Measurements from ENCODE around the gene OR4K14. TPM values are rescaled to one million over a fixed set of nuclear protein-coding genes. Genes with fewer than 3 reads are reported as not detected.
"Not testable (repeated sequence)": the region's sequence is repeated elsewhere in the genome, so short reads cannot be mapped to it uniquely, and the experiment has no call there.

Gene OR4K14
- total and polyA plus RNA-seq, 3 donors from 2014 or later = 0.31 to 0.87 TPM; not detected in 1

DNA sequence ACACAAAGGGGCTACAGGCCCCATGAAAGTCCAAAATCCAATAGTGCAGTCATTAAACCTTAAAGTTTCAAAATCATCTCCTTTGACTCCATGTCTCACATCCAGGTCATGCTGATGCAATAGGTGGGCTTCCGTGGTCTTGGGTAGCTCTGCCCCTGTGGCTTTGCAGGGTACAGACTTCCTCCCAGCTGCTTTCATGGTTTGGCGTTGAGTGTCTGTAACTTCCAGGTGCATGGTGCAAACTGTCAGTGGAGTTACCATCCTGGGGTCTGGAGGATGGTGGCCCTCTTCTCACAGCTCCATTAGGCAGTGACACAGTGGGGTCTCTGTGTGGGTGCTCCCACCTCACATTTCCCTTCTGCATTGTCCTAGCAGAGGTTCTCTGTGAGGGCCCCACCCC lies 25.7 kb downstream of the OR4K14 start:
- intact Hi-C loops (cut with DNase I; ENCODE audit: low total_unique reads) = loop anchor here (10.0 kb wide), 1 partner anchor 59 kb away; the partner anchor contains the start of gene OR4K1
- DNase-seq = no peak

DNA sequence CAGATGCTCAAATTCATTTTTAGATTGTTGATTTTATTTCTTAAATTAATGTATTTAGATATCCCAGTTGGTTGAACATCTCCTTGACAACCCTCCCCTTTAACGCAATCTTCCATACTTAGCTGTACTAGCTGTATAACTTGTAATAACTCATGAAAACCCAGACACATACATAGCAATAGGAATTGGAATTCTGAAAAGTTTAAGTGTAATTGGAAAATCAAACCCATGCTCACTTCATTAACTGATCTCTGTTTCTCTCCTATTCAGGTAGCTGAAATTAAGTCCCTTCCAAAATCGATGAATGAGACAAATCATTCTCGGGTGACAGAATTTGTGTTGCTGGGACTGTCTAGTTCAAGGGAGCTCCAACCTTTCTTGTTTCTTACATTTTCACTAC lies 43.8 kb downstream of the OR4K14 start, which contains the start of gene OR4K15:
Gene OR4K15 (plus strand): TSS at position 301 of the 400 bp plus-strand sequence. CDS start 0 bp downstream, at position 301.
- WGBS, 2 donors = 87 to 95% methylated on average over 3 of the region's 3 CpGs
- TF ChIP-seq, protein P1, sequence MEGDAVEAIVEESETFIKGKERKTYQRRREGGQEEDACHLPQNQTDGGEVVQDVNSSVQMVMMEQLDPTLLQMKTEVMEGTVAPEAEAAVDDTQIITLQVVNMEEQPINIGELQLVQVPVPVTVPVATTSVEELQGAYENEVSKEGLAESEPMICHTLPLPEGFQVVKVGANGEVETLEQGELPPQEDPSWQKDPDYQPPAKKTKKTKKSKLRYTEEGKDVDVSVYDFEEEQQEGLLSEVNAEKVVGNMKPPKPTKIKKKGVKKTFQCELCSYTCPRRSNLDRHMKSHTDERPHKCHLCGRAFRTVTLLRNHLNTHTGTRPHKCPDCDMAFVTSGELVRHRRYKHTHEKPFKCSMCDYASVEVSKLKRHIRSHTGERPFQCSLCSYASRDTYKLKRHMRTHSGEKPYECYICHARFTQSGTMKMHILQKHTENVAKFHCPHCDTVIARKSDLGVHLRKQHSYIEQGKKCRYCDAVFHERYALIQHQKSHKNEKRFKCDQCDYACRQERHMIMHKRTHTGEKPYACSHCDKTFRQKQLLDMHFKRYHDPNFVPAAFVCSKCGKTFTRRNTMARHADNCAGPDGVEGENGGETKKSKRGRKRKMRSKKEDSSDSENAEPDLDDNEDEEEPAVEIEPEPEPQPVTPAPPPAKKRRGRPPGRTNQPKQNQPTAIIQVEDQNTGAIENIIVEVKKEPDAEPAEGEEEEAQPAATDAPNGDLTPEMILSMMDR (IDR thresholded peaks at IDR 0.05) = no peak
- no peak for TF ChIP-seq POLR2A (IDR thresholded peaks at IDR 0.05)

More for the DNA sequence above, 25.7 kb downstream of the OR4K14 start:
- Histone ChIP-seq H3K27ac (no peak overlapping the region), H3K36me3 (ENCODE audit: low read depth, missing control alignments) (no peaks in the 10 kb centered on the region), H3K4me1 (no peaks in the 10 kb centered on the region), H3K27me3 (no peaks in the 10 kb centered on the region), H3K4me3 (no peak overlapping the region), H3K9me3 (no peaks in the 10 kb centered on the region)
- 69 to 70% methylated on average over 2 of the region's 2 CpGs for WGBS, 2 donors
- TF ChIP-seq, protein P1 (IDR thresholded peaks at IDR 0.05) = no peak
- no peak for TF ChIP-seq POLR2A (IDR thresholded peaks at IDR 0.05)

DNA sequence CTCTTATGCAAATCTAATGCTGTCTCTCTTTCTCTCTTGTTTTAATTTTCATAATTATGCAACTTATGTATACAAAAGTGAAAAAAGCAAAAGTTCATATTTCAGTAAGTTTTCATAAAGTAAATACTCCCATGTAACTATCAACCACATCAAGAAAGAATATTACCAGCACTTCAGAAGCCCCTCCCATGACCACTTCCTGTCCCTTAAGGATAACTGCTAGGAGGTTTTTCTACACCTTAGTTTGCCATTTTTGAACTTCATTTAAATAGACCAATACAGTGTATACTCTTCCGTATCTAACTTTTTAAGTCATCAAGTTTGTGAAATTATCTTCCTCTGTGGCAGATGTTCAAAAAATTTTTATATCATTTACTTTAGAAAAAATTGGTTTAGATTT lies 44.3 kb downstream of the OR4K14 start:
- Histone ChIP-seq H3K4me3 (no peak overlapping the region), H3K4me1 (no peaks in the 10 kb centered on the region), H3K9me3 (no peaks in the 10 kb centered on the region), H3K36me3 (ENCODE audit: low read depth, missing control alignments) (no peaks in the 10 kb centered on the region), H3K27ac (no peak overlapping the region), H3K27me3 (no peaks in the 10 kb centered on the region)
- 69 to 77% methylated on average over 1 of the region's 1 CpG for WGBS, 2 donors
- no peak for DNase-seq
- TF ChIP-seq, protein P1 (IDR thresholded peaks at IDR 0.05) = no peak
- TF ChIP-seq POLR2A (IDR thresholded peaks at IDR 0.05) = no peak
- intact Hi-C loops (cut with DNase I; ENCODE audit: low total_unique reads) = no loop called here

More for the DNA sequence above, 43.8 kb downstream of the OR4K14 start, which contains the start of gene OR4K15:
- H3K9me3 ChIP-seq = no peaks in the 10 kb centered on the region
- H3K36me3 ChIP-seq (ENCODE audit: low read depth, missing control alignments) = no peaks in the 10 kb centered on the region
- H3K27ac ChIP-seq = no peak within 1 kb of the TSS
- DNase-seq = no peak
- no peak within 1 kb of the TSS for H3K4me3 ChIP-seq
- no peaks in the 10 kb centered on the region for H3K27me3 ChIP-seq
- no peaks in the 10 kb centered on the region for H3K4me1 ChIP-seq
- intact Hi-C loops (cut with DNase I; ENCODE audit: low total_unique reads) = no loop called here

DNA sequence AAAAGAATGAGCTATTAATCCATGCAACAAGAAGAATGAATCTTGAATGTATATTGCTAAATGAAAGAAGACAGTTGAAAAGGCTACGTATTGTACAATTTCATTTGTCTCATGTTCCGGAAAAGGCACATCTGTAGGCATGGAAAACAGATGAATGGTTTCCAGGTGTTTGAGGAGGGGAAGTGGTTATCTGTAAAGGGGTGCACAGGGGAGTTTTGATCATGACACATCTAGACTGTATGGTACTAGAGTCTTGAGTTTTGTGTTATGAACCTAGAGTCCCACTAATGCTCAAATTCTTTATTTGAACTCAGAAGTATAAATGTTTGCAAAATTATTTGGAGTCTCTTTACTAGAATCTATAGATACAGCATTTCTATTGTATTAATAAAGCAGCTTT lies 49.4 kb downstream of the OR4K14 start:
- H3K4me3 ChIP-seq; DNase-seq; H3K27ac ChIP-seq; H3K9me3 ChIP-seq; H3K4me1 ChIP-seq; H3K36me3 ChIP-seq (ENCODE audit: low read depth, missing control alignments); H3K27me3 ChIP-seq; intact Hi-C loops (cut with DNase I; ENCODE audit: low total_unique reads): not testable (repeated sequence)
- WGBS, 2 donors = 43 to 71% methylated on average over 2 of the region's 2 CpGs

Other genes with a start within 250 kb of the OR4K14 start
- under 1 TPM; 0.19 to 0.87 TPM for gene OR4M1, start 245.8 kb downstream of the OR4K14 start, total RNA-seq
- gene OR4M1, start 245.8 kb downstream of the OR4K14 start, polyA plus RNA-seq (ENCODE audit: insufficient read depth, low read depth, low replicate concordance) = not detected
- under 1 TPM in 1 of 2 donors, not detected in 1; 0.31 TPM for gene OR4N2, start 215.5 kb downstream of the OR4K14 start, total RNA-seq
- 1.7 TPM for gene OR4N2, start 215.5 kb downstream of the OR4K14 start, polyA plus RNA-seq (ENCODE audit: insufficient read depth, low read depth, low replicate concordance)
- gene OR4K2, start 144.2 kb downstream of the OR4K14 start, total RNA-seq = under 1 TPM in 1 of 2 donors, not detected in 1; 0.12 TPM
- gene OR4K2, start 144.2 kb downstream of the OR4K14 start, polyA plus RNA-seq (ENCODE audit: insufficient read depth, low read depth, low replicate concordance) = not detected
- gene OR4K5, start 98.7 kb downstream of the OR4K14 start, total RNA-seq = not detected
- not detected for gene OR4K5, start 98.7 kb downstream of the OR4K14 start, polyA plus RNA-seq (ENCODE audit: insufficient read depth, low read depth, low replicate concordance)
- not detected for gene OR4K1, start 88.4 kb downstream of the OR4K14 start, total RNA-seq
- gene OR4K1, start 88.4 kb downstream of the OR4K14 start, polyA plus RNA-seq (ENCODE audit: insufficient read depth, low read depth, low replicate concordance) = not detected
- gene OR4K15, start 43.7 kb downstream of the OR4K14 start, total RNA-seq = under 1 TPM in 1 of 2 donors, not detected in 1; 0.25 TPM
- not detected for gene OR4K15, start 43.7 kb downstream of the OR4K14 start, polyA plus RNA-seq (ENCODE audit: insufficient read depth, low read depth, low replicate concordance)
- gene OR4Q2, start 17.1 kb downstream of the OR4K14 start, total RNA-seq = not detected
- not detected for gene OR4Q2, start 17.1 kb downstream of the OR4K14 start, polyA plus RNA-seq (ENCODE audit: insufficient read depth, low read depth, low replicate concordance)
- under 1 TPM; 0.06 to 0.24 TPM for gene OR4K13, start 16.7 kb upstream of the OR4K14 start, total RNA-seq
- gene OR4K13, start 16.7 kb upstream of the OR4K14 start, polyA plus RNA-seq (ENCODE audit: insufficient read depth, low read depth, low replicate concordance) = not detected
- not detected for gene OR4L1, start 40.7 kb upstream of the OR4K14 start, total RNA-seq
- gene OR4L1, start 40.7 kb upstream of the OR4K14 start, polyA plus RNA-seq (ENCODE audit: insufficient read depth, low read depth, low replicate concordance) = not detected
- gene OR4K17, start 91.4 kb upstream of the OR4K14 start, total RNA-seq = under 1 TPM; 0.06 to 0.08 TPM
- gene OR4K17, start 91.4 kb upstream of the OR4K14 start, polyA plus RNA-seq (ENCODE audit: insufficient read depth, low read depth, low replicate concordance) = not detected
- not detected for gene OR4N5, start 119.5 kb upstream of the OR4K14 start, total RNA-seq
- gene OR4N5, start 119.5 kb upstream of the OR4K14 start, polyA plus RNA-seq (ENCODE audit: insufficient read depth, low read depth, low replicate concordance) = not detected
- not detected for gene OR11G2, start 171.6 kb upstream of the OR4K14 start, total RNA-seq
- not detected for gene OR11G2, start 171.6 kb upstream of the OR4K14 start, polyA plus RNA-seq (ENCODE audit: insufficient read depth, low read depth, low replicate concordance)
- gene OR11H6, start 204.4 kb upstream of the OR4K14 start, total RNA-seq = not detected
- gene OR11H6, start 204.4 kb upstream of the OR4K14 start, polyA plus RNA-seq (ENCODE audit: insufficient read depth, low read depth, low replicate concordance) = not detected
- gene OR11H7, start 209.7 kb upstream of the OR4K14 start, total RNA-seq = not detected
- not detected for gene OR11H7, start 209.7 kb upstream of the OR4K14 start, polyA plus RNA-seq (ENCODE audit: insufficient read depth, low read depth, low replicate concordance)
- gene OR11H4, start 220.0 kb upstream of the OR4K14 start, total RNA-seq = under 1 TPM in 1 of 2 donors, not detected in 1; 0.19 TPM
- not detected for gene OR11H4, start 220.0 kb upstream of the OR4K14 start, polyA plus RNA-seq (ENCODE audit: insufficient read depth, low read depth, low replicate concordance)